Fibroblast of the conjunctiva (primary cell): ENCODE measurements around the gene MUC21.
"Not testable (repeated sequence)": the region's sequence is repeated elsewhere in the genome, so short reads cannot be mapped to it uniquely, and the experiment has no call there.

Experiments
- DNase-seq: peaks from one replicate; pipeline ENCODE4 v3.0.0-alpha.2; 2010; ENCODE audit warnings: low read depth

Gene MUC21

GRCh38 chr6:31008165-31008564, 24.6 kb downstream of the MUC21 start:
- DNase-seq, result no peak

DNA sequence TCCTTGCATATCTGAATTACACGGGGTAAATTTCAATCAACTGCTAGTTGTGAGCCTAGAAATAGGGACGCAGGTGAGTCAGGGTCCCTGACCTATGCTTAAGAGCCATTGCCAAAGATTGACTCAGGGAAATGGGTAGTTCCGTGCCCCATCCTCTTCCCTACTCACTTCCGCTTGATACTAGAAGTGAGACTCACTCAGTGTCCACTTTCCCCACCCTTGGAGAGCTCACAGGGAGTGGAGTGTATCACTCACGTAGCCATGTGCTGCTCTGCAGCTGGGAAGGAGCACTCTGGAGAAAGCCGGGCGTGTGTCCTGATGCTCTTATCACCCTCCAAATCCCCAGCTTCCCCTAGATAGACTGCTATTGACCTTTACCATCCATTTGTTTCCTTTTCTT, 26.2 kb downstream of the MUC21 start:
- no peak for DNase-seq

DNA sequence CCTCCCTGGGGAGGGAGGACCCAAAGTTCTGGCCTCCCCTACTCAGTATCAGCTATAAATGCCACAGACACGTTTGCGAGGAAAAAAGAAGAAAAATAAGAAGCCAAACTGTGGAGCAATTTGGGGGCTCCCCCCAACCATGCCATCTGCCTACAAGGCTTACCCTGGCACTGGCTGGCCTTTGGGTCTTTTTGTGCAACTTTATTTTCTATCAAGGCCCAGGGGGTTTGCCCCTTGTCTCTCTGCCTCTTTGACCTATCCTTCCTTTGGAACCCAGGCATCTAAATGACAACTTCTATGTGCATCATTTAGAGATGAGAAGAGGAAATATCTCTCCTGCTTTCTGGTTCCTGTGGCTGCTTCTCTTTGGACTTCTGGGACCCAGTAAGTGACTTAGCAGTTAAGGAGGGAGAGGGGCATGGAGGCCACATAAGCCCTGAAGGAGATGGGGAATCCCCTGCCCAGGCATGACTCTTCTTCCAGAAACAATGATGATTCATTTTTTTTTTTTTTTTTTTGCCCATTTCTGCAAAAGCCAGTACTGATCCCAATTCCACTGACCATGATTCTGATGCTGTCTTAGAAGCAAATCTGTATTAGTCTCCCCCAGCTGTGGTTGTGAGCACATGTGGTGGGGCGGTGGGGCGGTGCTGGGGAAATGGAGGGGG, 27.0 kb downstream of the MUC21 start, which contains the start of gene MUC22:
Gene MUC22 (plus strand): TSS at position 82 of the 668 bp plus-strand sequence. CDS start 233 bp downstream, at position 315.
- peak; percentile 6 for DNase-seq

DNA sequence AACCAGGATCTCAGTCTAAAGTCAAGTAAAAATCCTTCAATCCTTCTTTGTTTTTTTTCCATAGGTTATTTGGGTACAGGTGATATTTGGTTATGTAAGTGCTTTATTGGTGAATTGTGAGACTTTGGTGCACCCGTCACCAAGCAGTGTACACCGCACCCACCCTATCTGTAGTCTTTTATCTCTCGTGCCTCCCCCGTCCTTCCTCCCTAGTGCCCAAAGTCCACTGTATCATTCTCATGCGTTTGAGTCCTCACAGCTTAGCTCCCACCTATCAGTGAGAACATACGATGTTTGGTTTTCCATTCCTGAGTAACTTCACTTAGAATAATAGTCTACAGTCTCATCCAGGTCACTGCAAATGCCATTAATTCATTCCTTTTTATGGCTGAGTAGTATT, 27.6 kb downstream of the MUC21 start:
- DNase-seq, result no peak

DNA sequence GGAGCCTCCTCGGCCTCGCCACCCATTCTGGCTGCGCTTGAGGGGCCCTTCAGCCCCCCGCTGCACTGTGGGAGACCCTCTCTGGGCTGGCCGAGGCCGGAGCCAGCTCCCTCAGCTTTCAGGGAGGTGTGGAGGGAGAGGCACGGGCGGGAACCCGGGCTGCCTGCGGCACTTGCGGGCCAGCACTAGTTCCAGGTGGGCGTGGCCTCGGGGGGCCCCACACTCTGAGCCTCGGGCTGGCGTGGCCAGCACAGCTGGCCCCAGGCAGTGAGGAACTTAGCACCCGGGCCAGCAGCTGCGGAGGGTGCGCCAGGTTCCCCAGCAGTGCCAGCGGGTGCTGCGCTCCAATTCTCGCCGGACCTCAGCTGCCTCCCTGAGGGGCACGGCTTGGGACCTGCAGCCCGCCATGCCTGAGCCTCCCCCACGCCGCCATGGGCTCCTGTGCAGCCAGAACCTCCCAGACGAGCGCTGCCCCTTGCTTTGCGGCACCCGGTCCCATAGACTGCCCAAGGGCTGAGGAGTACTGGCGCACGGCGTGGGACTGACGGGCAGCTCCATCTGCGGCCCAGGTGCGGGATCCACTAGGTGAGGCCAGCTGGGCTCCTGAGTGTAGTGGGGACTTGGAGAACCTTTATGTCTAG, 33.3 kb downstream of the MUC21 start:
- no peak for DNase-seq

DNA sequence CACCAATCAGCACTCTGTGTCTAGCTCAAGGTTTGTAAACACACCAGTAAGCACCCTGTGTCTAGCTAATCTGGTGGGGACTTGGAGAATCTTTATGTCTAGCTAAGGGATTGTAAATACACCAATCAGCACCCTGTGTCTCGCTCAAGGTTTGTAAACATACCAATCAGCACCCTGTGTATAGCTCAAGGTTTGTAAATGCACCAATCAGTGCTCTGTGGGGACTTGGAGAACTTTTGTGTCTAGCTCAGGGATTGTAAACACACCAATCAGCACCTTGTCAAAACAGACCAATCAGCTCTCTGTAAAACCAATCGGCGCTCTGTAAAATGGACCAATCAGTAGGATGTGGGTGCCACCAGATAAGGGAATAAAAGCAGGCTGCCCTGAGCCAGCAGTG, 33.9 kb downstream of the MUC21 start:
- not testable (repeated sequence) for DNase-seq

GRCh38 chr6:31020057-31020456, 36.5 kb downstream of the MUC21 start:
- DNase-seq, result no peak

DNA sequence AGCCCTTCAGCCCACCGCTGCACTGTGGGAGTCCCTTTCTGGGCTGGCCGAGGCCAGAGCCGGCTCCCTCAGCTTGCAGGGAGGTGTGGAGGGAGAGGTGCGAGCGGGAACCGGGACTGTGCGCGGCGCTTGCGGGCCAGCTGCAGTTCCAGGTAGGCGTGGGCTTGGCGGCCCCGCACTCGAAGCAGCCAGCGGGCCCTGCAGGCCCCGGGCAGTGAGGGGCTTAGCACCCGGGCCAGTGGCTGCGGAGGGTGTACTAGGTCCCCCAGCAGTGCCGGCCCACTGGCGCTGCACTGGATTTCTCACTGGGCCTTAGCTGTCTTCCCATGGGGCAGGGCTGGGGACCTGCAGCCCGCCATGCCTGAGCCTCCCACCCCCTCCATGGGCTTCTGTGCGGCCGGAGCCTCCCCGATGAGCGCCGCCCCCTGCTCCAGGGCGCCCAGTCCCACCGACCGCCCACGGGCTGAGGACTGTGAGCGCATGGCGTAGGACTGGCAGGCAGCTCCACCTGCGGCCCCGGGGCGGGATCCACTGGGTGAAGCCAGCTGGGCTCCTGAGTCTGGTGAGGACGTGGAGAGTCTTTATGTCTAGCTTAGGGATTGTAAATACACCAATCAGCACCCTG, 37.2 kb downstream of the MUC21 start:
- not testable (repeated sequence) for DNase-seq

- not testable (repeated sequence) for DNase-seq
These were observed 38.4 kb downstream of the MUC21 start for GRCh38 chr6:31021705-31022531.

- DNase-seq, result no peak
These were observed 42.1 kb downstream of the MUC21 start for GRCh38 chr6:31025595-31025994.

DNA sequence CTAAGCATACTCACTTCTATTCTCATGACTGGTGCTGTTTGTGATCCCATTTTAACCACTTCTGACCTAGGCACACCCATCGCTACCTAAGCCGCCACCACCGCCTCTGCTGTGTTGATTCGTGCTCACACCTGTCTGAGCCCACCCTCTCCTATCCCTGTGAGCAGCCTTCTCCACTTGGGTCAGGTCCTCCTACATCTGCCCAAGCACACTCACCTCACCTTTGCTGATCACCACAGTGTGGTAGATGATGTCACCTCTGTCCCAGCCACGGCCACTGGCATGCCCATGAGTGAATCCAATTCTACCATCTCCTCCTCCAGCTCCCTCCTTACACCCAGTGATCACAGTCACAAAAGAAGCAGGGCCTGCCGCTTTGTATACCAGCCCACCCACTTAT, 47.6 kb downstream of the MUC21 start:
- DNase-seq, result no peak

DNA sequence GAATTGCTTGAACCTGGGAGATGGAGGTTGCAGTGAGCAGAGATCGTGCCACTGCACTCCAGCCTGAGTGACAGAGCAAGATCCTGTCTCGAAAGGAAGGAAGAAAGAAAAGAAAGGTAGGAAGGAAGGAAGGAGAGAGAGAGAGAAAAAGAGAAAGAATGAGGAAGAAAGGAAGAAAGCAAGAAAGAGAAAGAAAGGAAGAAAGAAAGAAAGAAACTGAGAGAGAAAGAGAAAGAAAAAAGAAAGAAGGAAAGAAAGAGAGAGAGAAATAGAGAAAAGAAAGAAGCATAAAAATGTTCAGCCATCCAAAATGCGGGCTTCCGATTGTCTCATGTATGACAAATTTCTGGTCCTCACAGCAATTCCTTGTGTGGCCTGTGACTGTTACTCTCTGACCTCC, 49.6 kb downstream of the MUC21 start:
- no peak for DNase-seq

GRCh38 chr6:31035862-31036497, 52.5 kb downstream of the MUC21 start:
- DNase-seq, result no peak

DNA sequence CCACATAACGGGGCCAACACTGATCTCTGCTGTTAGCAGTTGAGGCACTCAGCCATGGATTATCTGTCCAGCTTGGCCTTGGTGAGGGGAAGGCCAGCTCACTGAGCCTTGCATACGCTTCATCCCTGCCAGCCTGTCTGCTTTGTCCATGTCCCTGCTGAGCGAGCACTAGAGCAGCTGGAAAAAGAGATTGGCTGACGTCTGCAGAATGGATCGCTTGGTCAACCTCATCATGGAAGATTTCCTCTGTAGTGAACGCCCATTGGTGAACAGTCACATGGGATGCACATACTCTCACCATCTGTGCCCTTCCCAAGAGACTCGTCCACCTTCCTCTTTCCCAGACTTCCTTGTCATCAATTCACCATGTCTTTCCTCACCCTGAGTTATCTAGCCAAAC, 53.7 kb downstream of the MUC21 start:
- DNase-seq, result no peak

GRCh38 chr6:31037682-31038081, 54.2 kb downstream of the MUC21 start:
- no peak for DNase-seq

GRCh38 chr6:31038559-31038958, 55.0 kb downstream of the MUC21 start:
- DNase-seq, result no peak
